SH-SY5Y (cell line): ENCODE measurements around the gene FGB.

ENCODE experiments used
- GATA2 ChIP-seq: IDR thresholded peaks from 2 replicates; pipeline ENCODE4 v1.6.1; 2011; ENCODE audit warnings: mild to moderate bottlenecking, low read depth, low read length
- GATA3 ChIP-seq: IDR thresholded peaks from 2 replicates; pipeline ENCODE4 v1.6.1; 2011; ENCODE audit warnings: low read depth, mild to moderate bottlenecking, low read length, moderate library complexity

- TF ChIP-seq GATA2 (no peak), GATA3 (no peak)
Measured at GRCh38 chr4:154521607-154522006, 41.2 kb upstream of the FGB start.
